OCI-LY7 (cell line): ENCODE results near the gene ILKAP. TPM values are rescaled to one million over a fixed set of nuclear protein-coding genes. Genes with fewer than 3 reads are reported as not detected.

Experiments
- BruUV-seq: library from RNA; stranded (reverse); fragments of 400-500 nt; replicated peaks from 2 replicates; lab custom pipeline; 2021; lab: Mats Ljungman, UMichigan
- CTCF ChIA-PET: fragments of 300-600 bp; sonication (Branson Sonifier 250); formaldehyde crosslinking; loops from one replicate; lab custom pipeline; 2022; ENCODE audit warnings: antibody characterized with exemption; ENCODE audit not compliant: unreplicated experiment; lab: Charles Lee
- POLR2A ChIA-PET: fragments of 300-600 bp; sonication (Branson Sonifier 250); formaldehyde crosslinking; loops from one replicate; lab custom pipeline; 2022; ENCODE audit warnings: antibody characterized with exemption; lab: Charles Lee
- DNase-seq: peaks from one replicate; pipeline ENCODE4 v3.0.0-alpha.2; 2015; ENCODE audit warnings: low spot score
- H2AFZ ChIP-seq: fragments of 200-600 bp; sonication (generic), shearing (Covaris generic); 2 replicates; pipeline ENCODE4 v1.6.1; 2014; ENCODE audit warnings: mild to moderate bottlenecking, antibody characterized with exemption, low read length, moderate library complexity
- H3K27ac ChIP-seq: fragments of 200-600 bp; sonication (generic); 2 replicates; pipeline ENCODE4 v1.5.1; 2014; ENCODE audit warnings: mixed run types, low read depth, mild to moderate bottlenecking, moderate library complexity, low read length, inconsistent platforms; ENCODE audit not compliant: poor library complexity, severe bottlenecking
- H3K36me3 ChIP-seq: fragments of 200-600 bp; sonication (generic); 2 replicates; pipeline ENCODE4 v1.6.1; 2014; ENCODE audit warnings: mild to moderate bottlenecking, antibody characterized with exemption, low read length, moderate library complexity, mixed read lengths; ENCODE audit not compliant: insufficient read depth
- H3K4me1 ChIP-seq: fragments of 200-600 bp; sonication (generic); 2 replicates; pipeline ENCODE4 v1.5.1; 2014; ENCODE audit warnings: mild to moderate bottlenecking, low read length; ENCODE audit not compliant: insufficient read depth, poor library complexity, severe bottlenecking
- H3K4me2 ChIP-seq: fragments of 200-600 bp; sonication (generic); 2 replicates; pipeline ENCODE4 v1.6.1; 2014; ENCODE audit warnings: mild to moderate bottlenecking, low read length
- H3K4me3 ChIP-seq: fragments of 200-600 bp; sonication (generic); 2 replicates; pipeline ENCODE4 v1.5.1; 2014; ENCODE audit warnings: mild to moderate bottlenecking, low read depth, low read length; ENCODE audit not compliant: poor library complexity, severe bottlenecking
- H3K79me2 ChIP-seq: fragments of 200-600 bp; sonication (generic); 2 replicates; pipeline ENCODE4 v1.6.1; 2016; ENCODE audit warnings: low read depth, mild to moderate bottlenecking, low read length, moderate library complexity, mixed read lengths; ENCODE audit not compliant: insufficient read depth
- H3K9me2 ChIP-seq: fragments of 200-600 bp; sonication (generic); 2 replicates; pipeline ENCODE4 v1.6.1; 2016; ENCODE audit warnings: mild to moderate bottlenecking, low read length, mixed read lengths; ENCODE audit not compliant: insufficient read depth
- H3K9me3 ChIP-seq: fragments of 200-600 bp; sonication (generic); 2 replicates; pipeline ENCODE4 v1.6.1; 2014; ENCODE audit warnings: mild to moderate bottlenecking, mixed run types, low read length, mixed read lengths
- H4K20me1 ChIP-seq: fragments of 200-600 bp; sonication (generic); 2 replicates; pipeline ENCODE4 v1.6.1; 2014; ENCODE audit warnings: mild to moderate bottlenecking, antibody characterized with exemption, low read length, moderate library complexity, mixed read lengths; ENCODE audit not compliant: insufficient read depth
- CTCF ChIP-seq: fragments of 200-600 bp; sonication (generic); conservative IDR thresholded peaks from 2 replicates; pipeline ENCODE4 v1.5.1; 2014; ENCODE audit warnings: mild to moderate bottlenecking, antibody characterized with exemption, low read length, moderate library complexity, mixed read lengths
- EZH2phosphoT487 ChIP-seq: fragments of 200-600 bp; sonication (generic); IDR thresholded peaks from 2 replicates; pipeline ENCODE4 v1.6.1; 2018; ENCODE audit warnings: low read depth, borderline replicate concordance, mild to moderate bottlenecking, mixed run types, antibody characterized with exemption, low read length, moderate library complexity, mixed read lengths
- intact Hi-C: fragments of 100-400 bp; cut with micrococcal nuclease; formaldehyde crosslinking; loops from one replicate; pipeline ENCODE4 v1.10.0; 2022; ENCODE audit not compliant: unreplicated experiment
- total RNA-seq, 2 experiments: library from RNA; depleted of rRNA in 1 of 2; stranded (reverse); fragments of >200 nt in 1 of 2; shearing (Covaris generic) in 1 of 2; gene quantifications; 2 replicates each; pipeline ENCODE4 v1.2.3, GENCODE V29; 2014 to 2022

Gene ILKAP
- total RNA-seq, 2 experiments from 2014 or later: 33.1 to 61.8 TPM

- no peak overlapping the region for H3K4me3 ChIP-seq
- no peak overlapping the region for H3K4me2 ChIP-seq
Observed at GRCh38 chr2:238231809-238232208, 28.3 kb upstream of the ILKAP start.

GRCh38 chr2:238231251-238231793 is 27.8 kb upstream of the ILKAP start:
- no peak overlapping the region for H3K4me3 ChIP-seq
- ChIA-PET POLR2A (interaction anchor here (0.5 to 1.3 kb wide), 2 partner anchors 20 to 31 kb away, joined by 3 read pairs; no protein-coding TSS in a partner anchor), CTCF (no interaction called here)
- no peak overlapping the region for H3K27ac ChIP-seq
- peaks cover 5% of the 10 kb centered on the region for H3K4me1 ChIP-seq
- H3K9me2 ChIP-seq: no peaks in the 10 kb centered on the region
- no peak for TF ChIP-seq CTCF
- no peak for TF ChIP-seq EZH2phosphoT487
- no peaks in the 10 kb centered on the region for H3K9me3 ChIP-seq
- no peaks in the 10 kb centered on the region for H3K79me2 ChIP-seq
- no peak for DNase-seq
- no peaks in the 10 kb centered on the region for H3K36me3 ChIP-seq
- no peaks in the 10 kb centered on the region for H4K20me1 ChIP-seq
- intact Hi-C loops: no loop called here
- H2AFZ ChIP-seq: no peak overlapping the region
- no TSS peak for BruUV-seq
- no peak overlapping the region for H3K4me2 ChIP-seq

More at GRCh38 chr2:238231809-238232208, 28.3 kb upstream of the ILKAP start:
- Histone ChIP-seq H3K27ac (no peak overlapping the region), H2AFZ (no peak overlapping the region), H3K36me3 (no peaks in the 10 kb centered on the region), H3K79me2 (no peaks in the 10 kb centered on the region), H3K9me2 (no peaks in the 10 kb centered on the region), H3K4me1 (peaks cover 5% of the 10 kb centered on the region), H3K9me3 (no peaks in the 10 kb centered on the region), H4K20me1 (no peaks in the 10 kb centered on the region)
- DNase-seq: no peak
- BruUV-seq: no TSS peak
- ChIA-PET CTCF (no interaction called here), POLR2A (interaction anchor here (0.5 to 1.3 kb wide), 2 partner anchors 20 to 31 kb away, joined by 3 read pairs; no protein-coding TSS in a partner anchor)
- TF ChIP-seq EZH2phosphoT487: no peak
- TF ChIP-seq CTCF: no peak
- intact Hi-C loops: no loop called here

GRCh38 chr2:238230699-238231098 is 27.2 kb upstream of the ILKAP start:
- CTCF ChIA-PET: no interaction called here
- intact Hi-C loops: no loop called here
- no peak overlapping the region for H3K4me3 ChIP-seq

More at GRCh38 chr2:238230699-238231098, 27.2 kb upstream of the ILKAP start:
- H3K27ac ChIP-seq: no peak overlapping the region
- DNase-seq: no peak
- H3K4me2 ChIP-seq: no peak overlapping the region
- no peak for TF ChIP-seq CTCF
- TF ChIP-seq EZH2phosphoT487: no peak
- POLR2A ChIA-PET: interaction anchor here (0.5 to 1.3 kb wide), 2 partner anchors 30 to 1133 kb away, joined by 3 to 4 read pairs; no protein-coding TSS in a partner anchor
- H3K79me2 ChIP-seq: no peaks in the 10 kb centered on the region
- no peaks in the 10 kb centered on the region for H3K9me2 ChIP-seq
- no peaks in the 10 kb centered on the region for H4K20me1 ChIP-seq
- no peaks in the 10 kb centered on the region for H3K36me3 ChIP-seq
- BruUV-seq: no TSS peak
- H2AFZ ChIP-seq: no peak overlapping the region
- no peaks in the 10 kb centered on the region for H3K9me3 ChIP-seq
- peaks cover 5% of the 10 kb centered on the region for H3K4me1 ChIP-seq
